Neural cell (in vitro differentiated cells): ENCODE results near the gene TNS4. TPM values are rescaled to one million over a fixed set of nuclear protein-coding genes. Genes with fewer than 3 reads are reported as not detected.

ENCODE experiments used
- H2AFZ ChIP-seq: fragments of 200-600, 300-800 bp; sonication (generic), shearing (Covaris generic); 2 replicates; pipeline ENCODE4 v1.6.0; 2014; ENCODE audit warnings: low read depth, mild to moderate bottlenecking, antibody characterized with exemption, low read length, moderate library complexity
- H3F3A ChIP-seq: fragments of 200-600 bp; shearing (Covaris generic); 2 replicates; pipeline ENCODE4 v1.6.1; 2016; ENCODE audit warnings: mild to moderate bottlenecking, moderate library complexity, mixed read lengths, antibody characterized with exemption, low read length; ENCODE audit not compliant: insufficient read depth, poor library complexity, severe bottlenecking
- H3K27ac ChIP-seq: fragments of 200-600, 300-800 bp; sonication (generic), shearing (Covaris generic); 2 replicates; pipeline ENCODE4 v1.5.1; 2014; ENCODE audit warnings: mild to moderate bottlenecking, low read length, moderate library complexity
- H3K27me3 ChIP-seq: fragments of 300-800, 200-600 bp; sonication (generic), shearing (Covaris generic); 2 replicates; pipeline ENCODE4 v1.6.0; 2014; ENCODE audit warnings: mild to moderate bottlenecking, low read depth, low read length, moderate library complexity; ENCODE audit not compliant: insufficient read depth
- H3K36me3 ChIP-seq: fragments of 300-800, 200-600 bp; sonication (generic), shearing (Covaris generic); 2 replicates; pipeline ENCODE4 v1.5.1; 2014; ENCODE audit warnings: mild to moderate bottlenecking, antibody characterized with exemption, low read length, moderate library complexity; ENCODE audit not compliant: insufficient read depth
- H3K4me2 ChIP-seq: fragments of 300-800, 200-600 bp; sonication (generic), shearing (Covaris generic); 2 replicates; pipeline ENCODE4 v1.6.0; 2014; ENCODE audit warnings: mild to moderate bottlenecking, low read length
- H3K4me3 ChIP-seq: fragments of 300-800, 200-600 bp; sonication (generic), shearing (Covaris generic); 2 replicates; pipeline ENCODE4 v1.5.1; 2014; ENCODE audit warnings: mild to moderate bottlenecking, low read length, moderate library complexity
- H3K79me2 ChIP-seq: fragments of 200-600 bp; shearing (Covaris generic); replicated peaks from 2 replicates; pipeline ENCODE4 v1.6.0; 2014; ENCODE audit warnings: mild to moderate bottlenecking, low read length, moderate library complexity; ENCODE audit not compliant: insufficient read depth
- H3K9ac ChIP-seq: fragments of 300-800, 200-600 bp; sonication (generic), shearing (Covaris generic); 2 replicates; pipeline ENCODE4 v1.6.1; 2016; ENCODE audit warnings: mild to moderate bottlenecking, low read length, mixed read lengths
- H3K9me2 ChIP-seq: fragments of 200-600 bp; shearing (Covaris generic); 2 replicates; pipeline ENCODE4 v1.6.1; 2016; ENCODE audit warnings: mild to moderate bottlenecking, low read length, mixed read lengths; ENCODE audit not compliant: insufficient read depth
- H3K9me3 ChIP-seq: fragments of 200-600, 300-800 bp; sonication (generic), shearing (Covaris generic); 2 replicates; pipeline ENCODE4 v1.6.1; 2016; ENCODE audit warnings: mild to moderate bottlenecking, mixed run types, low read length, moderate library complexity, mixed read lengths
- H4K20me1 ChIP-seq: fragments of 200-600 bp; shearing (Covaris generic); 2 replicates; pipeline ENCODE4 v1.6.1; 2016; ENCODE audit warnings: mild to moderate bottlenecking, mixed run types; ENCODE audit not compliant: insufficient read depth
- CTCF ChIP-seq: fragments of 450-650 bp; IDR thresholded peaks from 2 replicates; pipeline ENCODE4 v1.5.1; 2014; ENCODE audit warnings: antibody characterized with exemption, mild to moderate bottlenecking, moderate library complexity; ENCODE audit not compliant: poor library complexity, severe bottlenecking
- EP300 ChIP-seq: fragments of 450-650 bp; conservative IDR thresholded peaks from 2 replicates; pipeline ENCODE4 v1.6.1; 2014; ENCODE audit warnings: antibody characterized with exemption, mild to moderate bottlenecking, moderate library complexity; ENCODE audit not compliant: poor library complexity, severe bottlenecking
- EZH2 ChIP-seq: fragments of 200-600, 300-800 bp; shearing (Covaris generic), sonication (generic); IDR thresholded peaks from 2 replicates; pipeline ENCODE4 v1.6.1; 2014; ENCODE audit warnings: antibody characterized with exemption, low read length, borderline replicate concordance, mild to moderate bottlenecking; ENCODE audit not compliant: insufficient read depth, poor library complexity, severe bottlenecking
- MXI1 ChIP-seq: fragments of 450-650 bp; conservative IDR thresholded peaks from 2 replicates; pipeline ENCODE4 v1.6.1; 2014; ENCODE audit warnings: antibody characterized with exemption, mild to moderate bottlenecking; ENCODE audit not compliant: poor library complexity, severe bottlenecking
- POLR2AphosphoS5 ChIP-seq: IDR thresholded peaks from 2 replicates; pipeline ENCODE4 v1.6.1; 2012
- RAD21 ChIP-seq: fragments of 450-650 bp; conservative IDR thresholded peaks from 2 replicates; pipeline ENCODE4 v1.6.1; 2014; ENCODE audit warnings: antibody characterized with exemption, mild to moderate bottlenecking, moderate library complexity
- SMC3 ChIP-seq: fragments of 450-650 bp; conservative IDR thresholded peaks from 2 replicates; pipeline ENCODE4 v1.6.1; 2014; ENCODE audit warnings: antibody characterized with exemption, mild to moderate bottlenecking, moderate library complexity; ENCODE audit not compliant: poor library complexity
- TAF1 ChIP-seq: IDR thresholded peaks from 2 replicates; pipeline ENCODE4 v1.6.1; 2012; ENCODE audit warnings: low read depth
- polyA plus RNA-seq: library from polyadenylated mRNA; depleted of rRNA; stranded (reverse); fragments of >200 nt; gene quantifications from 2 replicates; pipeline ENCODE4 v1.2.3, GENCODE V29; 2014
- TF ChIP-seq, protein P1 (sequence below): IDR thresholded peaks from 2 replicates; pipeline ENCODE4 v1.6.1; 2012; ENCODE audit warnings: borderline replicate concordance

TNS4 gene
- polyA plus RNA-seq, 1 donor from 2014 or later, result not detected

DNA sequence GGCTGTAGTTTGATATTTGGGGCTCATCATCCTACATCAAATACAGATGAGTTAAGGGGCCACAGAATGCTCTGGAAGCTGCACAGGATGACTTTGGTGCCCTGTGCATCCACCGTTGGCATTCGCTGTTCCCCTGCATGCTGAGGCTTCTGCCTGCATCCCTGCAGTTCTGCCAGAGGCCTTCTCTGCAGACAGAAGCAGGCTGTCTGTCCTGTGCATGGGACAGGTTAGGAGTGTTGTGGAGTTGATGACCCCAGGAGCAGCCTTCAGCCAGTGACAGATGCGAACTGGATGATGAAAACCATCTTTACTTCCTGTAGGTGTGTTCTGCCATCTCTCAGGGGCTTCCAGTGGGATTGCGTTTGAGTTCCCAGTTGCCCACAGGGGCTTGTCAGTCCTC is 13.6 kb upstream of the TNS4 start:
- Histone ChIP-seq H3K79me2 (no peaks in the 10 kb centered on the region), H3K9me3 (no peaks in the 10 kb centered on the region), H3F3A (no peaks in the 10 kb centered on the region), H2AFZ (no peak overlapping the region), H3K4me3 (no peak overlapping the region), H3K27ac (no peak overlapping the region), H3K27me3 (no peaks in the 10 kb centered on the region), H3K4me2 (no peak overlapping the region), H3K9me2 (no peaks in the 10 kb centered on the region), H3K9ac (no peak overlapping the region), H3K36me3 (no peaks in the 10 kb centered on the region), H4K20me1 (no peaks in the 10 kb centered on the region)
- TF ChIP-seq, protein P1, sequence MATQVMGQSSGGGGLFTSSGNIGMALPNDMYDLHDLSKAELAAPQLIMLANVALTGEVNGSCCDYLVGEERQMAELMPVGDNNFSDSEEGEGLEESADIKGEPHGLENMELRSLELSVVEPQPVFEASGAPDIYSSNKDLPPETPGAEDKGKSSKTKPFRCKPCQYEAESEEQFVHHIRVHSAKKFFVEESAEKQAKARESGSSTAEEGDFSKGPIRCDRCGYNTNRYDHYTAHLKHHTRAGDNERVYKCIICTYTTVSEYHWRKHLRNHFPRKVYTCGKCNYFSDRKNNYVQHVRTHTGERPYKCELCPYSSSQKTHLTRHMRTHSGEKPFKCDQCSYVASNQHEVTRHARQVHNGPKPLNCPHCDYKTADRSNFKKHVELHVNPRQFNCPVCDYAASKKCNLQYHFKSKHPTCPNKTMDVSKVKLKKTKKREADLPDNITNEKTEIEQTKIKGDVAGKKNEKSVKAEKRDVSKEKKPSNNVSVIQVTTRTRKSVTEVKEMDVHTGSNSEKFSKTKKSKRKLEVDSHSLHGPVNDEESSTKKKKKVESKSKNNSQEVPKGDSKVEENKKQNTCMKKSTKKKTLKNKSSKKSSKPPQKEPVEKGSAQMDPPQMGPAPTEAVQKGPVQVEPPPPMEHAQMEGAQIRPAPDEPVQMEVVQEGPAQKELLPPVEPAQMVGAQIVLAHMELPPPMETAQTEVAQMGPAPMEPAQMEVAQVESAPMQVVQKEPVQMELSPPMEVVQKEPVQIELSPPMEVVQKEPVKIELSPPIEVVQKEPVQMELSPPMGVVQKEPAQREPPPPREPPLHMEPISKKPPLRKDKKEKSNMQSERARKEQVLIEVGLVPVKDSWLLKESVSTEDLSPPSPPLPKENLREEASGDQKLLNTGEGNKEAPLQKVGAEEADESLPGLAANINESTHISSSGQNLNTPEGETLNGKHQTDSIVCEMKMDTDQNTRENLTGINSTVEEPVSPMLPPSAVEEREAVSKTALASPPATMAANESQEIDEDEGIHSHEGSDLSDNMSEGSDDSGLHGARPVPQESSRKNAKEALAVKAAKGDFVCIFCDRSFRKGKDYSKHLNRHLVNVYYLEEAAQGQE, result no peak
- TF ChIP-seq EP300, result no peak
- TF ChIP-seq RAD21, result no peak
- TF ChIP-seq TAF1, result no peak
- no peak for TF ChIP-seq EZH2
- TF ChIP-seq POLR2AphosphoS5, result no peak
- TF ChIP-seq CTCF, result no peak
- no peak for TF ChIP-seq MXI1
- TF ChIP-seq SMC3, result no peak

DNA sequence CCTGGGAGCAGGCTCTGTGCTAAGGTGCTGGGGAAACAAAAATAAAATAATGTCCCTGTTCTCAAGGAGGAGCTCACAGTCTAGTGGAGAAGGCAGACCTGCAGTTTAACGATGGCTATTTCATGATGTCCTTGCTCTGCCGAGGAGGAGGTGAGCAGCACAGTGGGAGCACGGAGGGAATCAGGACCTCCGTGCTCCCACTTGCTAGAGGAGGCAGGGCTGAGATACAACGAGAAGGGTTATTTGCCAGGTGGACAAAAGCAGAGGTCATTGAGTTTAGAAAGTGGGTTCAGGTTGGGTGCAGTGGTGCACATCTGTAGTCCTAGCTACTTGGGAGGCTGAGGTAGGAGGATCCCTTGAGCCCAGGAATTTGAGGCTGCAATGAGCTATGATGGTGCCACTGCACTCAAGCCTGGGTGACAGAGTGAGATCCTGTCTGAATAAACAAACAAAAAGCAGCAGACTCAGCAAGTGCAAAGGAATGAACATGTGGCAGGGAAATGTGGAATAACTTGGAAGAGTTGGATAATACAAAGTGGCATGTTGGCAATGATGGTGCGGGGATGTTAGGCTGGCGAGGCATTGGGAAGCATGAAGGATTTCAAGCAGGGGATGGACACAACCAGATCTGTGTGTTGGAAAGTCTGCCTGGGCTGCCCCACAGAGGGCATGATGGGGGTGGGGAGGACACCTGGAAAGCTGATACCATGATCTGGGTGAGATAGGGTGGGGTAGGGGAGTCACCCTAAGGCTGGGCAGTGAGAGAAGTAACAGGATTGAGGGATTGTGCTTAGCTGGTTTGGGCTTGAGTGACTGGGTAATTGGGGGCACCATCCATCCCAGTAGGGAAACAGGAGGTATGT is 12.8 kb upstream of the TNS4 start:
- H3K79me2 ChIP-seq, result no peaks in the 10 kb centered on the region
- no peak overlapping the region for H3K4me3 ChIP-seq
- no peak overlapping the region for H3K27ac ChIP-seq
- H3F3A ChIP-seq, result no peaks in the 10 kb centered on the region
- no peak overlapping the region for H3K9ac ChIP-seq
- H2AFZ ChIP-seq, result no peak overlapping the region
- no peak for TF ChIP-seq CTCF
- TF ChIP-seq EP300, result no peak
- TF ChIP-seq EZH2, result no peak
- no peak for TF ChIP-seq RAD21
- TF ChIP-seq SMC3, result no peak
- no peak for TF ChIP-seq POLR2AphosphoS5
- no peak for TF ChIP-seq TAF1
- no peak for TF ChIP-seq MXI1
- TF ChIP-seq, protein P1, result no peak
- no peaks in the 10 kb centered on the region for H3K36me3 ChIP-seq
- no peaks in the 10 kb centered on the region for H3K9me2 ChIP-seq
- no peaks in the 10 kb centered on the region for H3K9me3 ChIP-seq
- H3K27me3 ChIP-seq, result no peaks in the 10 kb centered on the region
- H3K4me2 ChIP-seq, result no peak overlapping the region
- no peaks in the 10 kb centered on the region for H4K20me1 ChIP-seq
